Calu3 (cell line): ENCODE measurements around the gene BFSP2. TPM values are rescaled to one million over a fixed set of nuclear protein-coding genes. Genes with fewer than 3 reads are reported as not detected.

Source experiments
- BruUV-seq: library from RNA; stranded (reverse); fragments of 400-500 nt; replicated peaks from 2 replicates; lab custom pipeline; 2021; lab: Mats Ljungman, UMichigan
- CTCF ChIA-PET: fragments of 300-600 bp; sonication (Branson Sonifier 250); formaldehyde crosslinking; loops from one replicate; lab custom pipeline; 2022; ENCODE audit warnings: antibody characterized with exemption; lab: Charles Lee
- DNase-seq: peaks from one replicate; pipeline ENCODE4 v3.0.0; 2022
- H3K27ac Mint-ChIP-seq: one replicate; pipeline ENCODE4 v1.8.0; 2022; ENCODE audit warnings: mixed read lengths; ENCODE audit not compliant: unreplicated experiment
- H3K27me3 Mint-ChIP-seq: one replicate; pipeline ENCODE4 v1.8.0; 2022; ENCODE audit warnings: mixed read lengths; ENCODE audit not compliant: unreplicated experiment
- H3K36me3 Mint-ChIP-seq: one replicate; pipeline ENCODE4 v1.8.0; 2022; ENCODE audit warnings: mild to moderate bottlenecking, moderate library complexity, mixed read lengths; ENCODE audit not compliant: insufficient read depth, unreplicated experiment
- H3K4me1 Mint-ChIP-seq: one replicate; pipeline ENCODE4 v1.8.0; 2022; ENCODE audit warnings: mild to moderate bottlenecking, low read depth, mixed read lengths; ENCODE audit not compliant: unreplicated experiment
- H3K4me3 Mint-ChIP-seq: one replicate; pipeline ENCODE4 v1.8.0; 2022; ENCODE audit warnings: mild to moderate bottlenecking, low read depth, moderate library complexity, mixed read lengths; ENCODE audit not compliant: unreplicated experiment
- H3K9me3 Mint-ChIP-seq: one replicate; pipeline ENCODE4 v1.8.0; 2022; ENCODE audit warnings: low read depth, mixed read lengths; ENCODE audit not compliant: unreplicated experiment
- intact Hi-C: fragments of 100-400 bp; cut with micrococcal nuclease; formaldehyde crosslinking; loops from one replicate; pipeline ENCODE4 v1.10.0; 2022; ENCODE audit not compliant: unreplicated experiment
- total RNA-seq: library from RNA; stranded (reverse); gene quantifications from 2 replicates; pipeline ENCODE4 v1.2.3, GENCODE V29; 2022
- TF ChIP-seq, protein P1 (sequence below): fragments of 200-600 bp; IDR thresholded peaks from one replicate; pipeline ENCODE4 v1.8.0; 2022; ENCODE audit warnings: antibody characterized with exemption; ENCODE audit not compliant: unreplicated experiment

Gene BFSP2
- total RNA-seq, 1 experiment from 2014 or later = not detected

DNA sequence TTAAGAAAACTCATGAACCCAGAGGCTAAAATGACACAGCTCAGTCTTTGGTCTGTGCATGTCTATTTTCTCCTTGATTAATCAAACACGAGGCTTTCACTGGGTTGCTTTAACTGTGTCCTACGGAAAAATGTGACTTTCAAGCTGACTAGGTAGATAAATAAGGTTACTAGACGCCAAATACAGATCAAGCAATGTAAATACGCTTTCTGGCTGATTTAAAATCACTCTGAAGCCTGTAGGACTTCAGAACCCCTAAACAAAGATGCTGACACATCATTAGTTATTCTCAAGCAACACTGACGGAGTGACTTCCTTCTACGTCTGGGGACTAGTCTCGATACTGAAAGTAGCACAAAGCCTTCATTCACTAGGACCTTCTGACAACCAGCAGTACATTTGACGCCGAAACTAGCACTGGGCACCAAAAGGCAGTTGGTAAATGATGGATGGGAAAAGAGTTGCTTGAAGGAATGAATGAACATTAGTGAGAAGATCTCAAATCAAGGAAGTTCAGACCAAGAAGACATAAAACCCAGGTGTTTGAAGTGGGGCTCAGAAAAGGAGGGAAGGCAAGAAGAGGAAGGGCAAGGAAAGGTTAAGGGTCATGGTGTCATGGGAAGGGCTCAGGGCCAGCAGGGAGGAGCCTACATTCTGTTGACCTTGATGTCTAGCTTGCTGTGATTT lies 106.5 kb downstream of the BFSP2 start:
- H3K27ac Mint-ChIP-seq = peak overlapping the region; percentile 50

DNA sequence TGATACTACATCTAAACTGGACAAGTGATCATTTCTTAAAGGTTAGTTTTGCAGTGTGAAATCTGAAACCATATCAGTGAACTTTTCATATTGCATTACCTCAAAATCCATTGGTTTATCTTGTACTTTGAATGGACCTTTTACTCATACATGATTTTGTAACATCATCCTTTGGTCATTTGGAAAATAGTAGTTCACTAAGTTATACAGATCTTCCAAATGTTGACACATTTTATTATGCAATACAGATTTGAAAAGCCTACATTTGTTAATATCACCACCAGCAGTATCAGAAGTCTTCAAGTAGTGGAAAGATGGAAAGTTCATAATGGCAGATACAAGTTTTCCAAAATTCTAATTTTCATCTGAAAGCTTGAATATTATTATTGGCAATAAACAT lies 109.6 kb downstream of the BFSP2 start:
- intact Hi-C loops = no loop called here
- CTCF ChIA-PET = no interaction called here
- Mint-ChIP-seq H3K36me3 (no peaks in the 10 kb centered on the region), H3K9me3 (no peaks in the 10 kb centered on the region), H3K27ac (no peak overlapping the region), H3K4me1 (peaks cover 13% of the 10 kb centered on the region), H3K4me3 (no peak overlapping the region), H3K27me3 (no peaks in the 10 kb centered on the region)
- TF ChIP-seq, protein P1, sequence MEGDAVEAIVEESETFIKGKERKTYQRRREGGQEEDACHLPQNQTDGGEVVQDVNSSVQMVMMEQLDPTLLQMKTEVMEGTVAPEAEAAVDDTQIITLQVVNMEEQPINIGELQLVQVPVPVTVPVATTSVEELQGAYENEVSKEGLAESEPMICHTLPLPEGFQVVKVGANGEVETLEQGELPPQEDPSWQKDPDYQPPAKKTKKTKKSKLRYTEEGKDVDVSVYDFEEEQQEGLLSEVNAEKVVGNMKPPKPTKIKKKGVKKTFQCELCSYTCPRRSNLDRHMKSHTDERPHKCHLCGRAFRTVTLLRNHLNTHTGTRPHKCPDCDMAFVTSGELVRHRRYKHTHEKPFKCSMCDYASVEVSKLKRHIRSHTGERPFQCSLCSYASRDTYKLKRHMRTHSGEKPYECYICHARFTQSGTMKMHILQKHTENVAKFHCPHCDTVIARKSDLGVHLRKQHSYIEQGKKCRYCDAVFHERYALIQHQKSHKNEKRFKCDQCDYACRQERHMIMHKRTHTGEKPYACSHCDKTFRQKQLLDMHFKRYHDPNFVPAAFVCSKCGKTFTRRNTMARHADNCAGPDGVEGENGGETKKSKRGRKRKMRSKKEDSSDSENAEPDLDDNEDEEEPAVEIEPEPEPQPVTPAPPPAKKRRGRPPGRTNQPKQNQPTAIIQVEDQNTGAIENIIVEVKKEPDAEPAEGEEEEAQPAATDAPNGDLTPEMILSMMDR = no peak
- BruUV-seq = no TSS peak
- no peak for DNase-seq

More for the DNA sequence above, 106.5 kb downstream of the BFSP2 start:
- peaks cover 7% of the 10 kb centered on the region for H3K27me3 Mint-ChIP-seq
- TF ChIP-seq, protein P1 = no peak
- DNase-seq = peak; percentile 44
- BruUV-seq = no TSS peak
- intact Hi-C loops = no loop called here
- H3K36me3 Mint-ChIP-seq = no peaks in the 10 kb centered on the region
- peaks cover 13% of the 10 kb centered on the region for H3K4me1 Mint-ChIP-seq
- H3K4me3 Mint-ChIP-seq = peak overlapping the region; percentile 2
- CTCF ChIA-PET = interaction anchor here (1.4 to 1.8 kb wide), 3 partner anchors 19 to 72 kb away, joined by 4 to 5 read pairs (median 5); partner anchors contain the start of gene CDV3
- no peaks in the 10 kb centered on the region for H3K9me3 Mint-ChIP-seq

DNA sequence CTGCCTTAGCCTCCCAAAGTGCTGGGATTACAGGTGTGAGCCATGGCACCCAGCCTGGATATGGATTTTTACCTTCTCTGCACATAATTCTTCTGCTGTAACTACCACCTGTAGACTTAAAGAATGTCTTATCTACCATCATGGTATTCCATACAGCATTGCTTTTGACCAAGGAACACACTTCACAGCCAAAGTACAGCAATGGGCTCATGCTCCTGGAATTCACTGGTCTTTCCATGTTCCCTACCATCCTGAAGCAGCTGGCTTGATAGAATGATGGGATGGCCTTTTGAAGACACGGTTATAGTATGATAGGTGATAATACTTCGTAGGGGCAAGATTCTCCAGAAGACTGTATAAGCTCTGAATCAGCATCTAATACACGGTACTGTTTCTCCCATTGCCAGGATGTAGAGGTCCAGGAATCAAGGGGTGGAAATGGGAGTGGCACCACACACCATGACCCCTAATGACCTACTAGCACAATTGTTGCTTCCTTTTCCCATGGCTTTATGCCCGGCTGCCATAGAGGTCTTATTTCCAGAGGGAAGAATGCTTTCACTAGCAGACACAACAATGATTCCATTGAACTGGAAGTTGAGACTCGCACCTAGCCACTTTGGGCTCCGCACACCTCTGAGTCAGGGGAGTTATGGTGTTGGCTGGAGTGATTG lies 112.7 kb downstream of the BFSP2 start:
- no TSS peak for BruUV-seq
- intact Hi-C loops = no loop called here
- Mint-ChIP-seq H3K4me1 (no peaks in the 10 kb centered on the region), H3K9me3 (no peaks in the 10 kb centered on the region), H3K27ac (no peak overlapping the region), H3K27me3 (no peaks in the 10 kb centered on the region), H3K36me3 (no peaks in the 10 kb centered on the region), H3K4me3 (no peak overlapping the region)
- TF ChIP-seq, protein P1 = no peak
- DNase-seq = no peak
- CTCF ChIA-PET = no interaction called here

DNA sequence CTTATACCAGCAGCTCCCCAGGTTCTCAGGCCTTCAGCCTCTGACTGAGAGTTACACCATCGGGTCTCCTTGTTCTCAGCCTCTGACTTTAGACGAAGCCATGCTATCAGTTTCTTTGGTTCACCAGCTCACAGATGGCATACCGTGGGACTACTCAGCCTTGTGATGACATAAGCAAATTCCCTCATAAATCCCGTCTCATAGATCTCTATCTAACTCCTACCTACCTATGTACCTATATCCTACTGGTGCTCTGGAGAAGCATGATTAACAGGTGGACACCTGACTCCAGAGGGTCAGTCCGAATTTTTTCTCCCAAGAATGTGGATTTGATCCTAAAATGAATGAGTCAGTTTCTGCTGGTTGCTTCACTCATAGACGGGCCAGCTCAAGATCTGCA lies 114.6 kb downstream of the BFSP2 start:
- H3K27me3 Mint-ChIP-seq = no peaks in the 10 kb centered on the region
- no peaks in the 10 kb centered on the region for H3K9me3 Mint-ChIP-seq
- H3K27ac Mint-ChIP-seq = no peak overlapping the region
- H3K36me3 Mint-ChIP-seq = no peaks in the 10 kb centered on the region
- intact Hi-C loops = no loop called here
- CTCF ChIA-PET = no interaction called here
- no TSS peak for BruUV-seq
- DNase-seq = no peak
- TF ChIP-seq, protein P1 = no peak
- no peak overlapping the region for H3K4me3 Mint-ChIP-seq
- no peaks in the 10 kb centered on the region for H3K4me1 Mint-ChIP-seq
